H1 (cell line): Measurements from ENCODE around the gene LAMP5. TPM values are rescaled to one million over a fixed set of nuclear protein-coding genes. Genes with fewer than 3 reads are reported as not detected.
A peak's percentile ranks its signal among the peaks of the same experiment; 100 is the strongest.

Source experiments
- CTCF ChIA-PET: fragments of 300-600 bp; sonication (Branson Sonifier 250); formaldehyde crosslinking; loops from one replicate; lab custom pipeline; 2021; ENCODE audit not compliant: partially characterized antibody; lab: Charles Lee
- POLR2A ChIA-PET: fragments of 300-600 bp; sonication (Branson Sonifier 250); formaldehyde crosslinking; loops from one replicate; lab custom pipeline; 2021; ENCODE audit warnings: inconsistent platforms; ENCODE audit not compliant: partially characterized antibody; lab: Charles Lee
- DNase-seq, 2 experiments: peaks; one replicate each; pipeline versions ENCODE4 v3.0.0 to v3.0.0-alpha.2; 2010 to 2022; ENCODE audit warnings: low spot score in 2 of 2, low read depth in 1 of 2, mixed read lengths in 1 of 2
- FAIRE-seq: peaks from 2 replicates; lab custom pipeline; 2011; peaks lifted over from hg19 to GRCh38; lab: Jason Lieb, UNC
- H2AFZ ChIP-seq: 2 replicates; pipeline ENCODE4 v1.8.1; 2012; ENCODE audit warnings: low read length, inconsistent platforms
- H2AK5ac ChIP-seq: 2 replicates; pipeline ENCODE4 v1.6.1; 2013; ENCODE audit warnings: low read depth, low read length
- H2BK120ac ChIP-seq: replicated peaks from 2 replicates; pipeline ENCODE3; 2013; ENCODE audit warnings: low read depth, low read length, inconsistent platforms
- H2BK12ac ChIP-seq: 2 replicates; pipeline ENCODE4 v1.6.1; 2013; ENCODE audit warnings: low read depth, low read length
- H2BK15ac ChIP-seq: 2 replicates; pipeline ENCODE4 v1.6.1; 2013; ENCODE audit warnings: low read length
- H2BK20ac ChIP-seq: 2 replicates; pipeline ENCODE4 v1.6.1; 2013; ENCODE audit warnings: low read length
- H2BK5ac ChIP-seq: 2 replicates; pipeline ENCODE4 v1.6.1; 2013; ENCODE audit warnings: low read depth, low read length
- H3K14ac ChIP-seq: 2 replicates; pipeline ENCODE4 v1.6.1; 2013; ENCODE audit warnings: inconsistent platforms; ENCODE audit not compliant: insufficient read length
- H3K18ac ChIP-seq: 2 replicates; pipeline ENCODE4 v1.6.1; 2013; ENCODE audit warnings: low read length; ENCODE audit errors: extremely low read depth
- H3K23ac ChIP-seq: 2 replicates; pipeline ENCODE4 v1.6.1; 2013; ENCODE audit warnings: inconsistent platforms; ENCODE audit not compliant: insufficient read length
- H3K23me2 ChIP-seq: 2 replicates; pipeline ENCODE4 v1.6.1; 2013; ENCODE audit warnings: low read depth, low read length
- H3K27ac ChIP-seq: 2 replicates; pipeline ENCODE4 v1.6.1; 2011; ENCODE audit warnings: low read depth, low read length, inconsistent platforms
- H3K27me3 ChIP-seq, 4 experiments: replicated peaks in 1 of 4; 1 replicate in 1 of 4; 2 replicates in 3 of 4; pipeline versions ENCODE4 v1.6.1 to v1.8.1; 2011 to 2013; ENCODE audit warnings: low read length in 3 of 4, mild to moderate bottlenecking in 3 of 4, inconsistent platforms in 2 of 4, mixed read lengths in 2 of 4, moderate library complexity in 1 of 4; ENCODE audit not compliant: control insufficient read depth in 3 of 4, insufficient read depth in 3 of 4; ENCODE audit errors: extremely low read depth in 1 of 4
- H3K36me3 ChIP-seq, 4 experiments: 2 replicates each; pipeline versions ENCODE4 v1.6.1 to v1.8.1; 2011 to 2013; ENCODE audit warnings: mild to moderate bottlenecking in 4 of 4, low read length in 3 of 4, moderate library complexity in 2 of 4, control low read depth in 1 of 4, inconsistent platforms in 1 of 4; ENCODE audit not compliant: insufficient read depth in 4 of 4, control insufficient read depth in 2 of 4
- H3K4ac ChIP-seq: replicated peaks from 2 replicates; pipeline ENCODE3; 2013; ENCODE audit warnings: low read length, low read depth, mixed read lengths, inconsistent platforms; ENCODE audit not compliant: insufficient read length
- H3K4me1 ChIP-seq, 4 experiments: replicated peaks in 1 of 4; 1 replicate in 1 of 4; 2 replicates in 3 of 4; pipeline versions ENCODE4 v1.6.1 to v1.8.1; 2011 to 2013; ENCODE audit warnings: low read length in 3 of 4, inconsistent platforms in 2 of 4, mixed read lengths in 1 of 4; ENCODE audit not compliant: insufficient read depth in 4 of 4, control insufficient read depth in 3 of 4
- H3K4me2 ChIP-seq, 2 experiments: 2 replicates each; pipeline versions ENCODE4 v1.6.1 to v1.8.1; 2011 to 2013; ENCODE audit warnings: low read depth in 2 of 2, low read length in 2 of 2, control low read depth in 1 of 2, inconsistent platforms in 1 of 2, mild to moderate bottlenecking in 1 of 2; ENCODE audit not compliant: insufficient read depth in 1 of 2
- H3K4me3 ChIP-seq, 4 experiments: fragments of 200-600, 300-600 bp in 1 of 4; sonication (generic), shearing (Covaris generic), sonication (Bioruptor Twin) in 1 of 4; 2 replicates each; pipeline versions ENCODE4 v1.5.1 to v1.8.1; 2011 to 2016; ENCODE audit warnings: low read length in 4 of 4, low read depth in 3 of 4, control low read depth in 2 of 4, inconsistent platforms in 2 of 4, mild to moderate bottlenecking in 2 of 4, mixed read lengths in 1 of 4, moderate library complexity in 1 of 4; ENCODE audit not compliant: insufficient read depth in 2 of 4; ENCODE audit errors: extremely low read depth in 1 of 4
- H3K56ac ChIP-seq: replicated peaks from 2 replicates; pipeline ENCODE3; 2013; ENCODE audit warnings: low read depth, mild to moderate bottlenecking, mixed read lengths, low read length, inconsistent platforms; ENCODE audit not compliant: insufficient read length
- H3K79me1 ChIP-seq: 2 replicates; pipeline ENCODE4 v1.6.1; 2013; ENCODE audit warnings: low read depth, low read length, control low read depth
- H3K79me2 ChIP-seq, 2 experiments: 2 replicates each; pipeline versions ENCODE4 v1.6.1 to v1.8.1; 2012 to 2013; ENCODE audit warnings: low read length in 2 of 2, mild to moderate bottlenecking in 2 of 2, inconsistent platforms in 1 of 2; ENCODE audit not compliant: insufficient read depth in 2 of 2, control insufficient read depth in 1 of 2
- H3K9ac ChIP-seq, 4 experiments: replicated peaks in 1 of 4; 1 replicate in 1 of 4; 2 replicates in 3 of 4; pipeline versions ENCODE4 v1.6.1 to v1.8.1; 2011 to 2013; ENCODE audit warnings: low read depth in 3 of 4, low read length in 3 of 4, control low read depth in 2 of 4, mild to moderate bottlenecking in 2 of 4, moderate library complexity in 2 of 4, inconsistent platforms in 1 of 4; ENCODE audit errors: extremely low read depth in 1 of 4
- H3K9me3 ChIP-seq, 2 experiments: 2 replicates each; pipeline versions ENCODE4 v1.6.1 to v1.8.1; 2012 to 2013; ENCODE audit warnings: mild to moderate bottlenecking in 2 of 2, moderate library complexity in 2 of 2, control low read depth in 1 of 2, inconsistent platforms in 1 of 2, low read depth in 1 of 2, low read length in 1 of 2, mixed read lengths in 1 of 2; ENCODE audit not compliant: insufficient read depth in 2 of 2
- H4K20me1 ChIP-seq, 2 experiments: replicated peaks in 1 of 2; 2 replicates each; pipeline versions ENCODE3 to v1.8.1; 2011 to 2013; ENCODE audit warnings: inconsistent platforms in 2 of 2, low read length in 2 of 2, mild to moderate bottlenecking in 1 of 2; ENCODE audit not compliant: insufficient read depth in 2 of 2, control insufficient read depth in 1 of 2
- H4K5ac ChIP-seq: 2 replicates; pipeline ENCODE4 v1.6.1; 2013; ENCODE audit warnings: low read length, low read depth, mixed read lengths, inconsistent platforms; ENCODE audit not compliant: insufficient read length
- H4K8ac ChIP-seq: 2 replicates; pipeline ENCODE4 v1.8.0; 2013; ENCODE audit warnings: mild to moderate bottlenecking, moderate library complexity, low read length, inconsistent platforms; ENCODE audit not compliant: insufficient read depth; ENCODE audit errors: extremely low read depth
- H4K91ac ChIP-seq: replicated peaks from 2 replicates; pipeline ENCODE3; 2013; ENCODE audit warnings: low read length, mixed read lengths, inconsistent platforms; ENCODE audit not compliant: insufficient read length
- MAX ChIP-seq: IDR thresholded peaks from 2 replicates; pipeline ENCODE4 v1.6.1; 2012; ENCODE audit warnings: inconsistent platforms
- RNF2 ChIP-seq: fragments of 200-900, 300-1000 bp; sonication (generic); IDR thresholded peaks from 2 replicates; pipeline ENCODE4 v1.7.1; 2016; ENCODE audit warnings: borderline replicate concordance, low read depth, mild to moderate bottlenecking, antibody characterized with exemption, low read length; ENCODE audit not compliant: poor library complexity, severe bottlenecking; ENCODE audit errors: missing control alignments
- WGBS, 2 experiments: shearing (Covaris generic) in 1 of 2; methylation state at CpG; one replicate each; pipeline versions ENCODE4 v1.1.6 to v1.1.7; 2013 to 2015; ENCODE audit warnings: low lambda C conversion rate in 2 of 2, mixed read lengths in 2 of 2, inconsistent platforms in 1 of 2, low coverage in 1 of 2, missing lambda C conversion rate in 1 of 2; ENCODE audit not compliant: insufficient replicate concordance in 2 of 2, insufficient coverage in 1 of 2, insufficient read length in 1 of 2; ENCODE audit errors: extremely low coverage in 1 of 2, missing lambda C conversion rate in 1 of 2; 5-methylcytosine and 5-hydroxymethylcytosine counted together
- polyA plus RNA-seq, 7 experiments: library from polyadenylated mRNA; depleted of rRNA in 3 of 7; stranded (reverse) in 5 of 7; unstranded in 2 of 7; fragments of >200 nt in 5 of 7; fragments of 200-250 nt in 2 of 7; gene quantifications; 1 replicate in 5 of 7; 2 replicates in 1 of 7; 4 replicates in 1 of 7; pipeline versions ENCODE4 v1.2.1 to v1.2.3, GENCODE V29; 2011 to 2013; ENCODE audit warnings: missing spikeins in 2 of 7, mixed read lengths in 2 of 7
- total RNA-seq: library from RNA; stranded (reverse); fragmentation: NEBNext Ultra II Directional; extraction: Animal tissue kit (Norgen Biotek cat#: 25700); gene quantifications from 2 replicates; pipeline ENCODE4 v1.2.1, GENCODE V29; 2021

Gene LAMP5
- total and polyA plus RNA-seq, 2 of the 8 experiments (the other 6 are each of a cell fraction or from before 2014, with no cell fraction given) = 0.22 to 1.9 TPM

DNA sequence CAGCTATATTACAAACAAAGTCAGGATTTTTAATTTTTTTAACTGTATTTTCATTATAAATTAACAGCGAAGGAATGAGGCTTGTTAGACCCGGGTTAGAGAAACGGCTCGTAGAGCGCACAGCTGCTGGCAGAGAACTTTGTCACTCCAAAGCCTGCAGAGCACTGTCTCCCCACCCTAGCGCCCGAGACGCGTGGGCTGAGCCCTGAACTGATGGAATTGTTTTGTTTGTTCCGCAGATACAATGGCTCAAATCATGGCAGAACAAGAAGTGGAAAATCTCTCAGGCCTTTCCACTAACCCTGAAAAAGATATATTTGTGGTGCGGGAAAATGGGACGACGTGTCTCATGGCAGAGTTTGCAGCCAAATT is 810 bp downstream of the LAMP5 start:
- WGBS, 2 experiments = 8% methylated on average over 13 of the region's 13 CpGs; no CpG with 5 or more reads in 1 of the 2 experiments
- no peak overlapping the region for H3K23ac ChIP-seq
- peaks cover 14% of the 10 kb centered on the region; the same call in 1 of the 2 replicates for H3K23me2 ChIP-seq
- no peak overlapping the region for H2BK120ac ChIP-seq
- H3K36me3 ChIP-seq = no peaks in the 10 kb centered on the region
- no peak overlapping the region for H2AK5ac ChIP-seq
- H4K20me1 ChIP-seq = no peaks in the 10 kb centered on the region
- peak overlapping the region; percentile 17 to 63 (median 48); a peak in 7 of 8 replicates for H3K4me3 ChIP-seq
- peaks cover 51 to 93% (median 72%) of the 10 kb centered on the region in 4 experiments for H3K27me3 ChIP-seq
- H4K5ac ChIP-seq = no peak overlapping the region
- H2BK5ac ChIP-seq = no peak overlapping the region
- no peak overlapping the region for H3K9ac ChIP-seq
- FAIRE-seq (no peak), DNase-seq (no peak)
- H3K56ac ChIP-seq = no peak overlapping the region
- TF ChIP-seq MAX = no peak
- TF ChIP-seq RNF2 = peak; percentile 9
- ChIA-PET POLR2A (no interaction called here), CTCF (interaction anchor here (0.9 to 10.5 kb wide), 8 partner anchors 11 to 397 kb away, joined by 3 to 79 read pairs (median 4); no protein-coding TSS in a partner anchor)
- peak overlapping the region; percentile 74 to 93 for H3K4me2 ChIP-seq
- H3K14ac ChIP-seq = no peak overlapping the region
- no peak overlapping the region for H2AFZ ChIP-seq
- H3K9me3 ChIP-seq = no peaks in the 10 kb centered on the region
- no peaks in the 10 kb centered on the region for H3K79me2 ChIP-seq
- H2BK12ac ChIP-seq = no peak overlapping the region
- no peak overlapping the region for H3K27ac ChIP-seq
- 0 out of 2 replicates have a peak overlapping the region, but pooled peaks have one; percentile 21 for H3K18ac ChIP-seq
- peaks cover 4 to 31% (median 14%) of the 10 kb centered on the region in 4 experiments; a peak in 6 of 7 replicates for H3K4me1 ChIP-seq
- no peak overlapping the region for H4K8ac ChIP-seq
- H4K91ac ChIP-seq = no peak overlapping the region
- H3K79me1 ChIP-seq = no peaks in the 10 kb centered on the region
- no peak overlapping the region; the same call in 1 of the 2 replicates for H2BK15ac ChIP-seq
- H3K4ac ChIP-seq = no peak overlapping the region
- no peak overlapping the region for H2BK20ac ChIP-seq
